Measurements from ENCODE around the gene MTHFS.
"Not testable (repeated sequence)": the region's sequence is repeated elsewhere in the genome, so short reads cannot be mapped to it uniquely, and the experiment has no call there.

GRCh38 chr15:79935556-79936201 lies 38.9 kb upstream of the MTHFS start:
- not testable (repeated sequence) for TF ChIP-seq CTCF, POLR2A, POLR2AphosphoS5 (IDR thresholded peaks at IDR 0.05)
